MM.1S (cell line): ENCODE data around the gene TCF7L2.

Source experiments
- DNase-seq: peaks from one replicate; pipeline ENCODE4 v3.0.0-alpha.2; 2015
- H2AFZ ChIP-seq: fragments of 300-600 bp; sonication (generic); 2 replicates; pipeline ENCODE4 v1.6.0; 2016; ENCODE audit warnings: antibody characterized with exemption, low read length
- H3F3A ChIP-seq: fragments of 300-600 bp; sonication (generic); 2 replicates; pipeline ENCODE4 v1.6.1; 2016; ENCODE audit warnings: mild to moderate bottlenecking, antibody characterized with exemption, low read length, moderate library complexity, mixed read lengths; ENCODE audit not compliant: insufficient read depth
- H3K27ac ChIP-seq: fragments of 300-600 bp; sonication (generic); 2 replicates; pipeline ENCODE4 v1.5.1; 2016; ENCODE audit warnings: mild to moderate bottlenecking, low read length
- H3K27me3 ChIP-seq: fragments of 300-600 bp; sonication (generic); replicated peaks from 2 replicates; pipeline ENCODE4 v1.6.0; 2016; ENCODE audit warnings: low read length; ENCODE audit not compliant: insufficient read depth
- H3K36me3 ChIP-seq: fragments of 300-600 bp; sonication (generic); replicated peaks from 2 replicates; pipeline ENCODE4 v1.6.1; 2016; ENCODE audit warnings: mild to moderate bottlenecking, low read length, mixed read lengths; ENCODE audit not compliant: insufficient read depth
- H3K4me1 ChIP-seq: fragments of 300-600 bp; sonication (generic); 2 replicates; pipeline ENCODE4 v1.6.1; 2016; ENCODE audit warnings: low read length, mixed read lengths
- H3K4me2 ChIP-seq: fragments of 300-600 bp; sonication (generic); 2 replicates; pipeline ENCODE4 v1.6.0; 2016; ENCODE audit warnings: low read depth, low read length
- H3K4me3 ChIP-seq: fragments of 300-600 bp; sonication (generic); 2 replicates; pipeline ENCODE4 v1.5.1; 2016; ENCODE audit warnings: low read length, mixed read lengths
- H3K79me2 ChIP-seq: fragments of 300-600 bp; sonication (generic); 2 replicates; pipeline ENCODE4 v1.6.1; 2016; ENCODE audit warnings: mixed run types, low read length, mixed read lengths
- H3K9ac ChIP-seq: fragments of 300-600 bp; sonication (generic); 2 replicates; pipeline ENCODE4 v1.6.1; 2016; ENCODE audit warnings: low read length, mixed read lengths
- H3K9me2 ChIP-seq: fragments of 300-600 bp; sonication (generic); replicated peaks from 2 replicates; pipeline ENCODE4 v1.6.1; 2016; ENCODE audit warnings: mild to moderate bottlenecking, low read length, mixed read lengths; ENCODE audit not compliant: insufficient read depth
- H3K9me3 ChIP-seq: fragments of 300-600 bp; sonication (generic); replicated peaks from 2 replicates; pipeline ENCODE4 v1.6.1; 2016; ENCODE audit warnings: mild to moderate bottlenecking, low read length, mixed read lengths; ENCODE audit not compliant: insufficient read depth
- H4K20me1 ChIP-seq: fragments of 300-600 bp; sonication (generic); 2 replicates; pipeline ENCODE4 v1.6.1; 2016; ENCODE audit warnings: mild to moderate bottlenecking, low read length, moderate library complexity, mixed read lengths; ENCODE audit not compliant: insufficient read depth
- CTCF ChIP-seq: fragments of 300-600 bp; sonication (generic); IDR thresholded peaks from 2 replicates; pipeline ENCODE4 v1.5.1; 2016; ENCODE audit warnings: antibody characterized with exemption, low read length, mixed read lengths
- EZH2 ChIP-seq: fragments of 300-600 bp; sonication (generic); optimal IDR thresholded peaks from 2 replicates; pipeline ENCODE3; 2017; ENCODE audit warnings: low read depth, mild to moderate bottlenecking, antibody characterized with exemption, low read length, mixed read lengths
- EZH2phosphoT487 ChIP-seq: fragments of 300-600 bp; sonication (generic); IDR thresholded peaks from 2 replicates; pipeline ENCODE4 v1.6.1; 2018; ENCODE audit warnings: antibody characterized with exemption, low read length

Gene TCF7L2

DNA sequence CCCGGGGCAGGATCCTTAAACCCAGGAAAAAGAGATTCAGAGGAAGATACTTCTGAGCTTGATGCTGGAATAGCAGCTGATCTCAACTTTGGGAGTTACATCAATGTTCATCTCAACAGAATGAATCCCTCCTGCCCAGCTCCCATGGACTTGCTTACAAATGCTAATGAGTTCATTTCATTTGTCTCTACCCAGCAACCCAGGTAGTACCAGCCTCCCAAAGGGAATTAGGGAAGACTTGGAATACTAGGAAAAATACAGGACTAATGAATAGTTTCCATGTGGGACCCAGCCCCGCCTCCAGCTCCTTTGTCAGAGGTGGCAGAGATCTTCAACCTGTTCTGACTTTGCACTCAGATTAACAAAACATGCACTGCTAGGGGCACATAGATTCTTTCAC is 22.1 kb upstream of the TCF7L2 start:
- no peak overlapping the region for H3K27ac ChIP-seq
- H3K36me3 ChIP-seq = no peaks in the 10 kb centered on the region
- H2AFZ ChIP-seq = no peak overlapping the region
- no peaks in the 10 kb centered on the region for H3K9me2 ChIP-seq
- H3K9ac ChIP-seq = no peak overlapping the region
- no peaks in the 10 kb centered on the region for H3F3A ChIP-seq
- no peaks in the 10 kb centered on the region for H3K4me1 ChIP-seq
- TF ChIP-seq EZH2phosphoT487 = no peak
- no peak for TF ChIP-seq CTCF
- TF ChIP-seq EZH2 = no peak
- no peaks in the 10 kb centered on the region for H3K27me3 ChIP-seq
- H4K20me1 ChIP-seq = no peaks in the 10 kb centered on the region
- H3K79me2 ChIP-seq = no peaks in the 10 kb centered on the region
- H3K4me3 ChIP-seq = no peak overlapping the region
- H3K9me3 ChIP-seq = no peaks in the 10 kb centered on the region
- DNase-seq = no peak
- H3K4me2 ChIP-seq = no peak overlapping the region

DNA sequence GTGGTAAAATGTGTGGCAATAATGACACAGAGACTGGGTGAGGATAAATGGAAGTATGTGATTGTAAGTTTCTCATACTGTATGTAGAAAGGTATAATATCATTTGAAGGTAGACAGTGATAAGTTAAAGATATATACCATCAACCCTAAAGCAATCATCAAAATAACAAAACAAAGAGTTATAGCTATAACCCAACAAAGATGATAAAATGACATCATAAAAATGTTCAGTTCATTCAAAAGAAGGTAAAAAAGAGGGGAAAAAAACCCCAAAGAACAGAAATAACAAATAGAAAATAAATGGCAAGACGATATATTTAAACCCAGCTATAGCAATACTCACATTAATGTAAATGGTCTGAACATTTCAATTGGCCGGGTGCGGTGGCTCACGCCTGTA is 17.4 kb upstream of the TCF7L2 start:
- no peaks in the 10 kb centered on the region for H4K20me1 ChIP-seq
- no peak for DNase-seq
- no peaks in the 10 kb centered on the region for H3K4me1 ChIP-seq
- no peaks in the 10 kb centered on the region for H3F3A ChIP-seq
- no peak overlapping the region for H3K4me2 ChIP-seq
- TF ChIP-seq EZH2 = no peak
- no peak for TF ChIP-seq EZH2phosphoT487
- TF ChIP-seq CTCF = no peak
- H2AFZ ChIP-seq = no peak overlapping the region
- no peaks in the 10 kb centered on the region for H3K9me2 ChIP-seq
- no peaks in the 10 kb centered on the region for H3K27me3 ChIP-seq
- no peaks in the 10 kb centered on the region for H3K36me3 ChIP-seq
- no peak overlapping the region for H3K4me3 ChIP-seq
- no peaks in the 10 kb centered on the region for H3K9me3 ChIP-seq
- no peak overlapping the region for H3K27ac ChIP-seq
- no peak overlapping the region for H3K9ac ChIP-seq
- no peaks in the 10 kb centered on the region for H3K79me2 ChIP-seq

GRCh38 chr10:112934193-112934592 is 15.9 kb upstream of the TCF7L2 start:
- Histone ChIP-seq H3K4me2 (no peak overlapping the region), H4K20me1 (no peaks in the 10 kb centered on the region), H3K4me1 (no peaks in the 10 kb centered on the region), H3K79me2 (no peaks in the 10 kb centered on the region), H3K27me3 (no peaks in the 10 kb centered on the region), H3K36me3 (no peaks in the 10 kb centered on the region), H3K9me3 (no peaks in the 10 kb centered on the region), H3K4me3 (no peak overlapping the region), H3K9ac (no peak overlapping the region), H3K27ac (no peak overlapping the region), H2AFZ (no peak overlapping the region), H3F3A (no peaks in the 10 kb centered on the region), H3K9me2 (no peaks in the 10 kb centered on the region)
- TF ChIP-seq EZH2phosphoT487 (no peak), CTCF (no peak), EZH2 (no peak)
- no peak for DNase-seq
